AG09319 (cell line): ENCODE data around the gene LGALS9.
"Not testable (repeated sequence)": the region's sequence is repeated elsewhere in the genome, so short reads cannot be mapped to it uniquely, and the experiment has no call there.

Experiments used
- DNase-seq: peaks from one replicate; pipeline ENCODE4 v3.0.0-alpha.2; 2010; ENCODE audit warnings: low read depth; ENCODE audit errors: extremely low read depth
- CTCF ChIP-seq: IDR thresholded peaks from 2 replicates; pipeline ENCODE4 v1.5.1; 2011; ENCODE audit warnings: low read depth, mild to moderate bottlenecking, inconsistent platforms, low read length, moderate library complexity

LGALS9 gene

DNA sequence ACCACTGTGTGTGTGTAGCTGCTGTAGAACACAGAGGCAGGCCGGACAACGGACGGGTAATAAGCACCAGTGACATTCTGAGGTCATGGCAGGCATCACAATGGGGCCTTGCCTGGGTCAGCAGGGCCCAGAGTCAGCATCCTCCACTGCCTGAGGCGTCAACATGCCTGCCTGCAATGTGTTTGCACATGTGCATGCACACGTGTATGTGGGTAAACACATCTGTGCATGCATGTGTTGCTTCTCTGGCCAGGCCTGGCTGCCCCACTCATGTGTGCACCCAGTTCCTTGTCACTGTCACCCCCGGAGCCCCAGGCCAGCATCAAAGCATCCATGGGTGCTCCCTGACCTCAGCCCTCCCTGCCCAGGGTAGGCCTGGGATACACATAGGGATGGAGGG lies 43.3 kb downstream of the LGALS9 start:
- TF ChIP-seq CTCF, result no peak
- no peak for DNase-seq

- DNase-seq, result no peak
- no peak for TF ChIP-seq CTCF
Observed at GRCh38 chr17:27677191-27677590, 46.2 kb downstream of the LGALS9 start.

GRCh38 chr17:27686322-27686721 lies 55.3 kb downstream of the LGALS9 start:
- DNase-seq, result not testable (repeated sequence)

DNA sequence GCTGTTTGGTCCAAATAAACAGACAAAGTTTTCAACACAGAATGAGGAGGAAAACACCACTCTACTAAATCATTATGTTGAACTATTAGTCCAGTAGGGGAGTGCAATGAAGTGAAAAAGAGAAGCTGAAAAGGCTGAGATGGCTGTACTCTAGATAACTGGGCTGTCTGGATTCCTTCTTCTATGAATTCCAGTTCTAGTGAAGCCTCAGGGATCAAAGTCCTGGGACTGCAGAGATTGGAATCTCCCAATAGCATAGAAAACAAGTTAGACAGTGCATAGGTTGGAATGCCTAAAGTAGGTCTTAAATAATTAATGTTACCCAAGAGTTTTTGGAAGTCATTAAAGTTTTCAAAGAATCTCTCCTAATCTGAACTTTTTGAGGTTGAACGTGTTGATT lies 59.9 kb downstream of the LGALS9 start:
- no peak for DNase-seq
- no peak for TF ChIP-seq CTCF

- DNase-seq, result not testable (repeated sequence)
Observed at GRCh38 chr17:27695254-27695814, 64.3 kb downstream of the LGALS9 start.
